HepG2 (cell line): Measurements from ENCODE around the gene PPP1R13B. TPM values are rescaled to one million over a fixed set of nuclear protein-coding genes. Genes with fewer than 3 reads are reported as not detected.

Experiments used
- ATAC-seq: fragments of 200-7000 bp; cut with Tn5 transposase; 3 replicates; pipeline ENCODE4 v1.9.1; 2020; ENCODE audit warnings: mild to moderate bottlenecking, moderate library complexity
- BruUV-seq: library from RNA; stranded (reverse); fragments of 400-500 nt; replicated peaks from 2 replicates; lab custom pipeline; 2021; lab: Mats Ljungman, UMichigan
- CTCF ChIA-PET: fragments of 300-600 bp; formaldehyde crosslinking; extraction: SDS; loops from one replicate; lab custom pipeline; 2021; ENCODE audit warnings: low total read pairs, inconsistent platforms, low intra/inter-chr PET ratio; lab: Yijun Ruan, JAX
- POLR2A ChIA-PET: fragments of 350-600 bp; sonication (Branson Sonifier 250); formaldehyde crosslinking; loops from one replicate; lab custom pipeline; 2020; ENCODE audit warnings: antibody characterized with exemption, inconsistent platforms; lab: Yijun Ruan, JAX
- DNase-seq: peaks from one replicate; pipeline ENCODE4 v3.0.0-alpha.2; 2015; ENCODE audit warnings: low spot score
- FAIRE-seq: peaks from 3 replicates; lab custom pipeline; 2011; peaks lifted over from hg19 to GRCh38; lab: Jason Lieb, UNC
- H2AFZ ChIP-seq: one replicate; pipeline ENCODE4 v1.6.1; 2011; ENCODE audit warnings: low read length, inconsistent platforms
- H3K27ac ChIP-seq: fragments of 300-600 bp; 3 replicates; pipeline ENCODE4 v1.8.0; 2011; ENCODE audit warnings: mixed run types, mild to moderate bottlenecking, mixed read lengths, low read length, inconsistent platforms; ENCODE audit not compliant: insufficient read depth; ENCODE audit errors: extremely low read length
- H3K27me3 ChIP-seq, 2 experiments: fragments of 200-600 bp in 1 of 2; 2 replicates in 1 of 2; 3 replicates in 1 of 2; pipeline versions ENCODE4 v1.6.0 to v1.8.0; 2011; ENCODE audit warnings: low read length in 2 of 2, mild to moderate bottlenecking in 2 of 2, moderate library complexity in 2 of 2, inconsistent platforms in 1 of 2; ENCODE audit not compliant: insufficient read depth in 2 of 2, control insufficient read depth in 1 of 2
- H3K36me3 ChIP-seq, 2 experiments: fragments of 200-600 bp in 1 of 2; replicated peaks in 1 of 2; 2 replicates in 1 of 2; 3 replicates in 1 of 2; pipeline versions ENCODE4 v1.5.1 to v1.8.0; 2011; ENCODE audit warnings: low read length in 2 of 2, inconsistent platforms in 1 of 2; ENCODE audit not compliant: insufficient read depth in 2 of 2, control insufficient read depth in 1 of 2
- H3K4me1 ChIP-seq: 2 replicates; pipeline ENCODE4 v1.5.1; 2012; ENCODE audit warnings: low read length, inconsistent platforms; ENCODE audit not compliant: insufficient read depth
- H3K4me2 ChIP-seq: 2 replicates; pipeline ENCODE4 v1.6.0; 2011; ENCODE audit warnings: low read depth, low read length, inconsistent platforms
- H3K4me3 ChIP-seq, 3 experiments: fragments of 200-600 bp in 1 of 3; sonication (generic), shearing (Covaris generic) in 1 of 3; replicated peaks in 1 of 3; 2 replicates each; pipeline ENCODE4 v1.5.1; 2011 to 2016; ENCODE audit warnings: low read length in 3 of 3, inconsistent platforms in 2 of 3, low read depth in 2 of 3, mild to moderate bottlenecking in 2 of 3, control low read depth in 1 of 3, mixed read lengths in 1 of 3; ENCODE audit not compliant: insufficient read depth in 1 of 3
- H3K79me2 ChIP-seq: one replicate; pipeline ENCODE4 v1.6.1; 2011; ENCODE audit warnings: low read length, inconsistent platforms; ENCODE audit not compliant: insufficient read depth
- H3K9ac ChIP-seq: 2 replicates; pipeline ENCODE4 v1.6.0; 2011; ENCODE audit warnings: mild to moderate bottlenecking, low read depth, low read length, inconsistent platforms; ENCODE audit not compliant: insufficient read depth
- H3K9me3 ChIP-seq: 2 replicates; pipeline ENCODE4 v1.5.1; 2012; ENCODE audit warnings: mild to moderate bottlenecking, low read length
- H4K20me1 ChIP-seq: 2 replicates; pipeline ENCODE4 v1.6.0; 2011; ENCODE audit warnings: inconsistent platforms, mild to moderate bottlenecking, low read length, moderate library complexity; ENCODE audit not compliant: insufficient read depth
- CBX2 ChIP-seq, 2 experiments: fragments of 200-600 bp in 1 of 2; sonication (generic); formaldehyde crosslinking in 1 of 2; IDR thresholded peaks; 2 replicates each; pipeline versions ENCODE4 v1.7.0 to v1.8.1; 2018 to 2022; ENCODE audit warnings: low read depth in 2 of 2, low read length in 1 of 2, mild to moderate bottlenecking in 1 of 2, missing genetic modification reagents in 1 of 2
- CCDC6 ChIP-seq: sonication (generic); formaldehyde crosslinking; IDR thresholded peaks from 2 replicates; pipeline ENCODE4 v1.8.1; 2022; ENCODE audit warnings: mild to moderate bottlenecking, missing genetic modification reagents, moderate library complexity
- CEBPZ ChIP-seq: IDR thresholded peaks from 2 replicates; pipeline ENCODE4 v1.6.1; 2012; ENCODE audit warnings: low read length, improper control_type of control experiment
- NFIB ChIP-seq: sonication (generic); formaldehyde crosslinking; IDR thresholded peaks from 2 replicates; pipeline ENCODE4 v1.9.0; 2021; ENCODE audit warnings: missing genetic modification reagents, mild to moderate bottlenecking, borderline replicate concordance
- PAF1 ChIP-seq: IDR thresholded peaks from 2 replicates; pipeline ENCODE4 v1.6.1; 2016; ENCODE audit warnings: missing genetic modification reagents, missing compliant biosample characterization
- ZKSCAN1 ChIP-seq: fragments of 150-350 bp; IDR thresholded peaks from 2 replicates; pipeline ENCODE4 v1.6.1; 2014; ENCODE audit warnings: low read length
- ZKSCAN5 ChIP-seq: sonication (generic); formaldehyde crosslinking; IDR thresholded peaks from 2 replicates; pipeline ENCODE4 v1.5.1; 2020; ENCODE audit warnings: mild to moderate bottlenecking, missing genetic modification reagents
- ZNF510 ChIP-seq: sonication (generic); formaldehyde crosslinking; IDR thresholded peaks from 2 replicates; pipeline ENCODE4 v1.4.0; 2020; ENCODE audit warnings: low read depth, mild to moderate bottlenecking, missing genetic modification reagents
- WGBS: methylation state at CpG from one replicate; pipeline ENCODE4 v1.1.6; 2017; ENCODE audit warnings: low lambda C conversion rate; 5-methylcytosine and 5-hydroxymethylcytosine counted together
- in situ Hi-C: cut with HindIII; loops from 2 replicates; pipeline ENCODE4 v1.10.0; 2017; ENCODE audit warnings: low pct_unique_long_range_greater_than_20kb; ENCODE audit not compliant: extremely low pct_ligation_motif_present
- intact Hi-C: fragments of 100-400 bp; cut with micrococcal nuclease; formaldehyde crosslinking; loops from one replicate; pipeline ENCODE4 v1.10.0; 2022; ENCODE audit not compliant: unreplicated experiment
- polyA plus RNA-seq, 8 experiments: library from polyadenylated mRNA; depleted of rRNA in 3 of 8; stranded (reverse) in 7 of 8; unstranded in 1 of 8; fragments of >200 nt; fragmentation: Illumina TruSeq in 4 of 8; extraction: Trizol in 4 of 8; gene quantifications; 2 replicates each; pipeline versions ENCODE4 v1.2.1 to v1.2.3, GENCODE V29; 2011 to 2016; ENCODE audit warnings: low read depth in 4 of 8, missing spikeins in 1 of 8, mixed read lengths in 1 of 8; ENCODE audit not compliant: insufficient read depth in 1 of 8
- total RNA-seq, 5 experiments: library from RNA; depleted of rRNA; stranded (reverse); fragments of >200 nt; fragmentation: Illumina TruSeq; extraction: Trizol; gene quantifications; 2 replicates each; pipeline ENCODE4 v1.2.3, GENCODE V29; 2016; ENCODE audit warnings: low read depth in 1 of 5
- TF ChIP-seq, protein P1 (sequence below): sonication (generic); formaldehyde crosslinking; IDR thresholded peaks from 2 replicates; pipeline ENCODE4 v1.4.0; 2020; ENCODE audit warnings: missing genetic modification reagents, borderline replicate concordance
- TF ChIP-seq, protein P2 (sequence below): sonication (generic); formaldehyde crosslinking; IDR thresholded peaks from 2 replicates; pipeline ENCODE4 v1.8.0; 2023; ENCODE audit warnings: mild to moderate bottlenecking, missing genetic modification reagents

The PPP1R13B gene
- total and polyA plus RNA-seq, 2 of the 13 experiments (the other 11 are each of a cell fraction or from before 2014, with no cell fraction given) = 4.6 to 9.4 TPM

- TF ChIP-seq, protein P1, sequence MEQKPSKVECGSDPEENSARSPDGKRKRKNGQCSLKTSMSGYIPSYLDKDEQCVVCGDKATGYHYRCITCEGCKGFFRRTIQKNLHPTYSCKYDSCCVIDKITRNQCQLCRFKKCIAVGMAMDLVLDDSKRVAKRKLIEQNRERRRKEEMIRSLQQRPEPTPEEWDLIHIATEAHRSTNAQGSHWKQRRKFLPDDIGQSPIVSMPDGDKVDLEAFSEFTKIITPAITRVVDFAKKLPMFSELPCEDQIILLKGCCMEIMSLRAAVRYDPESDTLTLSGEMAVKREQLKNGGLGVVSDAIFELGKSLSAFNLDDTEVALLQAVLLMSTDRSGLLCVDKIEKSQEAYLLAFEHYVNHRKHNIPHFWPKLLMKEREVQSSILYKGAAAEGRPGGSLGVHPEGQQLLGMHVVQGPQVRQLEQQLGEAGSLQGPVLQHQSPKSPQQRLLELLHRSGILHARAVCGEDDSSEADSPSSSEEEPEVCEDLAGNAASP = no peak
- TF ChIP-seq, protein P2, sequence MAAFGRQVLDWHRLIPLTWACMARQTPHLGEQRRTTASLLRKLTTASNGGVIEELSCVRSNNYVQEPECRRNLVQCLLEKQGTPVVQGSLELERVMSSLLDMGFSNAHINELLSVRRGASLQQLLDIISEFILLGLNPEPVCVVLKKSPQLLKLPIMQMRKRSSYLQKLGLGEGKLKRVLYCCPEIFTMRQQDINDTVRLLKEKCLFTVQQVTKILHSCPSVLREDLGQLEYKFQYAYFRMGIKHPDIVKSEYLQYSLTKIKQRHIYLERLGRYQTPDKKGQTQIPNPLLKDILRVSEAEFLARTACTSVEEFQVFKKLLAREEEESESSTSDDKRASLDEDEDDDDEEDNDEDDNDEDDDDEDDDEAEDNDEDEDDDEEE (CRISPR knock-in tag) = no peak
Measured at GRCh38 chr14:103739793-103740501, 107.4 kb downstream of the PPP1R13B start (continued).

GRCh38 chr14:103739466-103739792 lies 107.9 kb downstream of the PPP1R13B start:
- Histone ChIP-seq H2AFZ (no peak overlapping the region), H3K27me3 (no peaks in the 10 kb centered on the region), H3K4me3 (no peak overlapping the region), H3K9me3 (no peaks in the 10 kb centered on the region), H3K9ac (no peak overlapping the region), H3K4me1 (0 out of 2 replicates have a peak, but pooled peaks cover 10% of the 10 kb centered on the region), H3K4me2 (no peak overlapping the region), H4K20me1 (no peaks in the 10 kb centered on the region), H3K79me2 (no peaks in the 10 kb centered on the region), H3K27ac (no peak overlapping the region), H3K36me3 (peaks cover 9 to 25% of the 10 kb centered on the region in 2 experiments; a peak in 4 of 5 replicates)
- ChIA-PET CTCF (no interaction called here), POLR2A (no interaction called here)
- BruUV-seq = no TSS peak
- ATAC-seq = no peak
- in situ Hi-C loops = no loop called here
- intact Hi-C loops = no loop called here
- no peak for FAIRE-seq
- no peak for DNase-seq
- WGBS = 97% methylated on average over 6 of the region's 6 CpGs
- TF ChIP-seq CEBPZ (no peak), CCDC6 (CRISPR knock-in tag) (no peak), NFIB (CRISPR knock-in tag) (no peak), PAF1 (CRISPR knock-in tag) (no peak), ZNF510 (no peak), CBX2 (IDR thresholded peaks at IDR 0.05; ENCODE audit: low read depth, low read length) (no peak), CBX2 (CRISPR knock-in tag; IDR thresholded peaks at IDR 0.05; ENCODE audit: low read depth) (no peak), ZKSCAN1 (no peak), ZKSCAN5 (no peak)
